OCI-LY3 (cell line): ENCODE results near the gene INSL4.

Experiments used
- H2AFZ ChIP-seq: fragments of 200-600, 300-600 bp; shearing (Covaris generic); 2 replicates; pipeline ENCODE4 v1.6.0; 2014; ENCODE audit warnings: antibody characterized with exemption, low read depth, low read length
- H3K27ac ChIP-seq: fragments of 200-600, 300-600 bp; sonication (generic); 2 replicates; pipeline ENCODE4 v1.5.1; 2014; ENCODE audit warnings: mild to moderate bottlenecking, low read length, moderate library complexity, mixed read lengths
- H3K27me3 ChIP-seq: fragments of 200-600, 300-600 bp; sonication (generic); 2 replicates; pipeline ENCODE4 v1.6.1; 2014; ENCODE audit warnings: low read depth, low read length, mixed read lengths
- H3K36me3 ChIP-seq: fragments of 200-600, 300-600 bp; sonication (generic); replicated peaks from 2 replicates; pipeline ENCODE3; 2014; ENCODE audit warnings: low read depth, low read length, mixed read lengths
- H3K4me1 ChIP-seq: fragments of 300-600, 200-600 bp; sonication (generic); 2 replicates; pipeline ENCODE4 v1.6.1; 2014; ENCODE audit warnings: low read length, mixed read lengths
- H3K4me2 ChIP-seq: fragments of 200-600, 300-600 bp; sonication (generic); 2 replicates; pipeline ENCODE4 v1.6.1; 2014; ENCODE audit warnings: low read length, mixed read lengths
- H3K4me3 ChIP-seq: fragments of 300-600, 200-600 bp; sonication (generic); 2 replicates; pipeline ENCODE4 v1.5.1; 2014; ENCODE audit warnings: antibody characterized with exemption, mild to moderate bottlenecking, low read length, moderate library complexity
- H3K79me2 ChIP-seq: fragments of 300-600, 200-600 bp; shearing (Covaris generic); 2 replicates; pipeline ENCODE4 v1.6.1; 2014; ENCODE audit warnings: mild to moderate bottlenecking, low read length, mixed read lengths
- H3K9ac ChIP-seq: fragments of 300-600, 200-600 bp; shearing (Covaris generic); 2 replicates; pipeline ENCODE4 v1.6.0; 2014; ENCODE audit warnings: mild to moderate bottlenecking, low read length, moderate library complexity
- H3K9me3 ChIP-seq: fragments of 200-600, 300-600 bp; shearing (Covaris generic); 2 replicates; pipeline ENCODE4 v1.6.1; 2014; ENCODE audit warnings: low read length, mixed read lengths; ENCODE audit not compliant: insufficient read depth
- H4K20me1 ChIP-seq: fragments of 200-600, 300-600 bp; sonication (generic); 2 replicates; pipeline ENCODE4 v1.6.1; 2016; ENCODE audit warnings: low read length, mixed read lengths; ENCODE audit not compliant: insufficient read depth
- CTCF ChIP-seq: fragments of 200-600, 300-600 bp; sonication (generic); IDR thresholded peaks from 2 replicates; pipeline ENCODE4 v1.5.1; 2014; ENCODE audit warnings: antibody characterized with exemption, low read length, low read depth
- EZH2phosphoT487 ChIP-seq: fragments of 200-600 bp; shearing (Covaris generic); IDR thresholded peaks from 2 replicates; pipeline ENCODE4 v1.6.1; 2018; ENCODE audit warnings: antibody characterized with exemption, mixed run types, low read depth

INSL4 gene

GRCh38 chr9:5188060-5188984 lies 42.9 kb upstream of the INSL4 start:
- H3K27me3 ChIP-seq: no peaks in the 10 kb centered on the region
- H3K4me2 ChIP-seq: no peak overlapping the region
- no peaks in the 10 kb centered on the region for H4K20me1 ChIP-seq
- no peaks in the 10 kb centered on the region for H3K9me3 ChIP-seq
- no peaks in the 10 kb centered on the region for H3K36me3 ChIP-seq
- no peak overlapping the region for H3K4me3 ChIP-seq
- no peak overlapping the region; the same call in 1 of the 2 replicates for H2AFZ ChIP-seq
- peaks cover 8% of the 10 kb centered on the region for H3K4me1 ChIP-seq
- no peak for TF ChIP-seq EZH2phosphoT487
- no peak for TF ChIP-seq CTCF
- no peaks in the 10 kb centered on the region for H3K79me2 ChIP-seq
- no peak overlapping the region for H3K9ac ChIP-seq
- H3K27ac ChIP-seq: no peak overlapping the region

- Histone ChIP-seq H4K20me1 (no peaks in the 10 kb centered on the region), H3K27ac (no peak overlapping the region), H3K36me3 (no peaks in the 10 kb centered on the region), H3K4me1 (peaks cover 4% of the 10 kb centered on the region; the same call in 1 of the 2 replicates), H3K9me3 (no peaks in the 10 kb centered on the region), H3K4me2 (no peak overlapping the region), H3K9ac (no peak overlapping the region), H3K79me2 (no peaks in the 10 kb centered on the region), H2AFZ (no peak overlapping the region), H3K27me3 (no peaks in the 10 kb centered on the region), H3K4me3 (no peak overlapping the region)
- TF ChIP-seq EZH2phosphoT487 (no peak), CTCF (no peak)
Measured at GRCh38 chr9:5191985-5192384, 39.2 kb upstream of the INSL4 start.

- H2AFZ ChIP-seq: no peak overlapping the region
- no peaks in the 10 kb centered on the region for H3K79me2 ChIP-seq
- no peaks in the 10 kb centered on the region for H3K27me3 ChIP-seq
- H3K27ac ChIP-seq: no peak overlapping the region
- TF ChIP-seq CTCF: no peak
- TF ChIP-seq EZH2phosphoT487: no peak
- H3K4me2 ChIP-seq: no peak overlapping the region
- no peaks in the 10 kb centered on the region for H4K20me1 ChIP-seq
- no peaks in the 10 kb centered on the region for H3K36me3 ChIP-seq
- H3K9me3 ChIP-seq: peaks cover 5% of the 10 kb centered on the region; the same call in 1 of the 2 replicates
- peaks cover 1% of the 10 kb centered on the region; the same call in 1 of the 2 replicates for H3K4me1 ChIP-seq
- H3K9ac ChIP-seq: no peak overlapping the region
- H3K4me3 ChIP-seq: no peak overlapping the region
Measured at GRCh38 chr9:5193345-5193744, 37.9 kb upstream of the INSL4 start.

GRCh38 chr9:5195463-5195862 lies 35.8 kb upstream of the INSL4 start:
- no peak for TF ChIP-seq CTCF
- no peak for TF ChIP-seq EZH2phosphoT487
- Histone ChIP-seq H3K36me3 (no peaks in the 10 kb centered on the region), H3K4me1 (no peaks in the 10 kb centered on the region), H4K20me1 (no peaks in the 10 kb centered on the region), H3K4me3 (no peak overlapping the region), H3K27me3 (no peaks in the 10 kb centered on the region), H3K9ac (no peak overlapping the region), H3K4me2 (no peak overlapping the region), H3K27ac (no peak overlapping the region), H2AFZ (no peak overlapping the region), H3K9me3 (peaks cover 6% of the 10 kb centered on the region; the same call in 1 of the 2 replicates), H3K79me2 (no peaks in the 10 kb centered on the region)
